ENCODE data around the gene LY6G6D. TPM values are rescaled to one million over a fixed set of nuclear protein-coding genes. Genes with fewer than 3 reads are reported as not detected.

Gene LY6G6D
- total and polyA plus RNA-seq, 5 donors, result not detected

- intact Hi-C loops (cut with DNase I), result no loop called here
- Histone ChIP-seq H3K9me3 (ENCODE audit: control insufficient read depth, low read length) (no peaks in the 10 kb centered on the region), H3K27ac (ENCODE audit: low read length) (no peak overlapping the region), H3K4me3 (ENCODE audit: low read length) (no peak overlapping the region), H3K27me3 (ENCODE audit: control insufficient read depth, insufficient read depth) (no peaks in the 10 kb centered on the region), H3K4me1 (ENCODE audit: control insufficient read depth, insufficient read depth, low read length) (no peaks in the 10 kb centered on the region)
- DNase-seq, result no peak
- WGBS, result 72% methylated on average over 8 of the region's 8 CpGs
- ATAC-seq, result no peak
These were observed 37.7 kb downstream of the LY6G6D start for GRCh38 chr6:31752739-31753319.

GRCh38 chr6:31758281-31758680 is 43.1 kb downstream of the LY6G6D start:
- no peaks in the 10 kb centered on the region for H3K9me3 ChIP-seq (ENCODE audit: control insufficient read depth, low read length)

GRCh38 chr6:31760790-31761189 is 45.6 kb downstream of the LY6G6D start:
- Histone ChIP-seq H3K9me3 (ENCODE audit: control insufficient read depth, low read length) (no peaks in the 10 kb centered on the region), H3K27me3 (ENCODE audit: control insufficient read depth, insufficient read depth) (no peaks in the 10 kb centered on the region), H3K4me3 (ENCODE audit: low read length) (no peak overlapping the region), H3K27ac (ENCODE audit: low read length) (no peak overlapping the region), H3K4me1 (ENCODE audit: control insufficient read depth, insufficient read depth, low read length) (no peaks in the 10 kb centered on the region)
- DNase-seq (no peak), ATAC-seq (no peak)
- intact Hi-C loops (cut with DNase I), result no loop called here
- WGBS, result 95% methylated on average over 5 of the region's 5 CpGs

More at GRCh38 chr6:31758281-31758680, 43.1 kb downstream of the LY6G6D start:
- Histone ChIP-seq H3K27me3 (ENCODE audit: control insufficient read depth, insufficient read depth) (no peaks in the 10 kb centered on the region), H3K4me1 (ENCODE audit: control insufficient read depth, insufficient read depth, low read length) (no peaks in the 10 kb centered on the region), H3K4me3 (ENCODE audit: low read length) (no peak overlapping the region), H3K27ac (ENCODE audit: low read length) (no peak overlapping the region)
- DNase-seq (no peak), ATAC-seq (no peak)
- intact Hi-C loops (cut with DNase I), result no loop called here
- 96% methylated on average over 2 of the region's 2 CpGs for WGBS

- intact Hi-C loops (cut with DNase I), result no loop called here
These were observed 46.2 kb downstream of the LY6G6D start for GRCh38 chr6:31761343-31761742.

GRCh38 chr6:31762356-31762755 is 47.2 kb downstream of the LY6G6D start, which contains the start of gene SAPCD1:
Gene SAPCD1, plus strand, starts transcription at chr6:31762656. Its CDS starts 399 bp downstream, at chr6:31763055.
- Histone ChIP-seq H3K9me3 (ENCODE audit: control insufficient read depth, low read length) (no peaks in the 10 kb centered on the region), H3K27ac (ENCODE audit: low read length) (no peak within 1 kb of the TSS), H3K4me1 (ENCODE audit: control insufficient read depth, insufficient read depth, low read length) (no peaks in the 10 kb centered on the region), H3K27me3 (ENCODE audit: control insufficient read depth, insufficient read depth) (no peaks in the 10 kb centered on the region), H3K4me3 (ENCODE audit: low read length) (no peak within 1 kb of the TSS)
- ATAC-seq, result no peak
- intact Hi-C loops (cut with DNase I), result no loop called here
- 74% methylated on average over 4 of the region's 4 CpGs for WGBS
- no peak for DNase-seq

More at GRCh38 chr6:31761343-31761742, 46.2 kb downstream of the LY6G6D start:
- WGBS, result 96% methylated on average over 8 of the region's 8 CpGs
- DNase-seq (no peak), ATAC-seq (no peak)
- Histone ChIP-seq H3K4me3 (ENCODE audit: low read length) (no peak overlapping the region), H3K27ac (ENCODE audit: low read length) (no peak overlapping the region), H3K27me3 (ENCODE audit: control insufficient read depth, insufficient read depth) (no peaks in the 10 kb centered on the region), H3K9me3 (ENCODE audit: control insufficient read depth, low read length) (no peaks in the 10 kb centered on the region), H3K4me1 (ENCODE audit: control insufficient read depth, insufficient read depth, low read length) (no peaks in the 10 kb centered on the region)

- DNase-seq (no peak), ATAC-seq (no peak)
- Histone ChIP-seq H3K4me1 (ENCODE audit: control insufficient read depth, insufficient read depth, low read length) (no peaks in the 10 kb centered on the region), H3K4me3 (ENCODE audit: low read length) (no peak overlapping the region), H3K27me3 (ENCODE audit: control insufficient read depth, insufficient read depth) (no peaks in the 10 kb centered on the region), H3K9me3 (ENCODE audit: control insufficient read depth, low read length) (no peaks in the 10 kb centered on the region), H3K27ac (ENCODE audit: low read length) (no peak overlapping the region)
- intact Hi-C loops (cut with DNase I), result no loop called here
- 73% methylated on average over 8 of the region's 8 CpGs for WGBS
These were observed 47.9 kb downstream of the LY6G6D start for GRCh38 chr6:31762878-31763618.

- Histone ChIP-seq H3K4me1 (ENCODE audit: control insufficient read depth, insufficient read depth, low read length) (no peaks in the 10 kb centered on the region), H3K27me3 (ENCODE audit: control insufficient read depth, insufficient read depth) (no peaks in the 10 kb centered on the region), H3K9me3 (ENCODE audit: control insufficient read depth, low read length) (no peaks in the 10 kb centered on the region), H3K4me3 (ENCODE audit: low read length) (no peak overlapping the region), H3K27ac (ENCODE audit: low read length) (no peak overlapping the region)
- DNase-seq, result no peak
- WGBS, result 8% methylated on average over 1 of the region's 1 CpG
- intact Hi-C loops (cut with DNase I), result no loop called here
- peak; percentile 39 to 82 for ATAC-seq
These were observed 48.4 kb downstream of the LY6G6D start for GRCh38 chr6:31763619-31763940.

GRCh38 chr6:31764198-31764597 is 49.0 kb downstream of the LY6G6D start:
- no peak overlapping the region for H3K4me3 ChIP-seq (ENCODE audit: low read length)
- WGBS, result 80% methylated on average over 4 of the region's 4 CpGs
- intact Hi-C loops (cut with DNase I), result no loop called here
- H3K27ac ChIP-seq (ENCODE audit: low read length), result no peak overlapping the region
- no peaks in the 10 kb centered on the region for H3K4me1 ChIP-seq (ENCODE audit: control insufficient read depth, insufficient read depth, low read length)
- DNase-seq (no peak), ATAC-seq (no peak)
- no peaks in the 10 kb centered on the region for H3K9me3 ChIP-seq (ENCODE audit: control insufficient read depth, low read length)
- no peaks in the 10 kb centered on the region for H3K27me3 ChIP-seq (ENCODE audit: control insufficient read depth, insufficient read depth)

GRCh38 chr6:31765559-31765909 is 50.4 kb downstream of the LY6G6D start:
- Histone ChIP-seq H3K27me3 (ENCODE audit: control insufficient read depth, insufficient read depth) (no peaks in the 10 kb centered on the region), H3K4me3 (ENCODE audit: low read length) (no peak overlapping the region), H3K4me1 (ENCODE audit: control insufficient read depth, insufficient read depth, low read length) (no peaks in the 10 kb centered on the region), H3K9me3 (ENCODE audit: control insufficient read depth, low read length) (no peaks in the 10 kb centered on the region), H3K27ac (ENCODE audit: low read length) (no peak overlapping the region)
- 88% methylated on average over 9 of the region's 9 CpGs for WGBS
- ATAC-seq, result no peak
- DNase-seq, result no peak
- intact Hi-C loops (cut with DNase I), result no loop called here

GRCh38 chr6:31765910-31766794 is 51.0 kb downstream of the LY6G6D start:
- no peaks in the 10 kb centered on the region for H3K9me3 ChIP-seq (ENCODE audit: control insufficient read depth, low read length)
- no peak overlapping the region for H3K27ac ChIP-seq (ENCODE audit: low read length)
- ATAC-seq (peak; percentile 43 to 70), DNase-seq (peak in 1 of 3 donors; percentile 72)
- H3K4me3 ChIP-seq (ENCODE audit: low read length), result no peak overlapping the region
- no peaks in the 10 kb centered on the region for H3K4me1 ChIP-seq (ENCODE audit: control insufficient read depth, insufficient read depth, low read length)
- H3K27me3 ChIP-seq (ENCODE audit: control insufficient read depth, insufficient read depth), result no peaks in the 10 kb centered on the region
- intact Hi-C loops (cut with DNase I), result no loop called here
- 42% methylated on average over 42 of the region's 42 CpGs for WGBS

- intact Hi-C loops (cut with DNase I), result no loop called here
- 82% methylated on average over 6 of the region's 6 CpGs for WGBS
- ATAC-seq (no peak), DNase-seq (no peak)
- Histone ChIP-seq H3K9me3 (ENCODE audit: control insufficient read depth, low read length) (no peaks in the 10 kb centered on the region), H3K27me3 (ENCODE audit: control insufficient read depth, insufficient read depth) (no peaks in the 10 kb centered on the region), H3K4me3 (ENCODE audit: low read length) (no peak overlapping the region), H3K4me1 (ENCODE audit: control insufficient read depth, insufficient read depth, low read length) (no peaks in the 10 kb centered on the region), H3K27ac (ENCODE audit: low read length) (no peak overlapping the region)
These were observed 52.0 kb downstream of the LY6G6D start for GRCh38 chr6:31767096-31767645.
